Activated T-helper 1 cell treated with anti-CD3 and anti-CD28 coated beads, Interleukin-2, amount 50 U/mL, for 16 hours (primary cell): ENCODE measurements around the gene STX16.
"Not testable (repeated sequence)": the region's sequence is repeated elsewhere in the genome, so short reads cannot be mapped to it uniquely, and the experiment has no call there.

ENCODE experiments used
- DNase-seq, 2 donors: peaks; one replicate each; pipeline ENCODE4 v3.0.0-alpha.2; 2020; ENCODE audit warnings: low read depth in 1 of 2, low spot score in 1 of 2

Gene STX16

DNA sequence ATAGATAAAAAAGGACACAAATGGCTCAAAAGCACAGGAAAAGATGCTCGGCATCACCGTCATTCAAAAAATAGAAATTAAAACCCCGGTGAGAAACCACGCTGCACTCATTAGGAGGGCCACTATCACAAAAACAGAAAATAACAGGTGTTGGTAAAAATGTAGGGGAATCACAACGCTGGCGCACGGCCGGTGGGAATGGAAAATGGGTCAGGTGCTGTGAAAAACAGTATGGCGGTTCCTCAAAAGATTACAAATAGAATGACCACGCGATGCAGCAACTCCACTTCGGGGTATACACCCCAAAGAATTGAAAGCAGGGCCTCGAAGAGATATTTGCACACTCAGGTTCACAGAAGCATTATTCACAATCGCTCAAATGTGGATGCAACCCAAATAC, 69.8 kb downstream of the STX16 start:
- DNase-seq, result no peak

DNA sequence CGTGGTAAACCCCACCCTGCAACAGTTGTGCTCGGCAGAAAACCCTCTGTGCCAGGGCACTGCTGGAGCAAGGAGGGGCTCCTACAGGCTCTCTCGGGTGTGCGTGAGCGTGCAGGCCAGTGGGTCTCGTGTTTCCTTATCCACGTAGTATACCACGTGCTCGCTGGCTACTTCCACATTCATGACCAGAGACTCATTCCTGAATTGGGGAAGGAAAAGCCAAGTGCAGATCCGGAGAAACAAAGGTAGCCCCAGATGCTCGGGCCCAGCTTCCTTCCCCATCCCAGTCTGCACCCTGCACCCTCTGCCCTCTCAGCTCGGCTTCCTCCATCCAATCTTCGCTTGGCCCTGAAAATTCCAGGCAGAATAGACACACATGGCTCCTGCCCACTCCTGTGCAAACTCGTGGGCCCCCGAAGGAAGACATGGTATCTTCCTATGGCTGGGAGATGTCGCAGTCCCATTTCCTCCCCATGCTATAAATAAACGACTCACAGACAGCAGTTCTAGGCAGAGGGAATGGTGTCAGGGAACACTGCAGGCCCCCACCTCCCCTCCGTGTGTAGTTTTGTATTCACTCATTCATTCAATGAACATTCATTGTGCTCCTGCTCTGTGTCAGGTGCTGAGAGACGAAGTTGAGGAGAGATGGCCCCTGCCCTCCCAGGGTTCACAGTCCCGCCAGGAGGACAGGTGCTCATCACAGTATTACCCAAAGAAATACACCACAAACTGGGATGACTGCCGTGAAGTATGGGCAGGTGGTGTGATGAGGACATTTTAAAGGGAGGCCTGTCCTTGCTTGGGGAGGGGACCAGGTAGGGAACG, 71.1 kb downstream of the STX16 start:
- DNase-seq, result no peak

DNA sequence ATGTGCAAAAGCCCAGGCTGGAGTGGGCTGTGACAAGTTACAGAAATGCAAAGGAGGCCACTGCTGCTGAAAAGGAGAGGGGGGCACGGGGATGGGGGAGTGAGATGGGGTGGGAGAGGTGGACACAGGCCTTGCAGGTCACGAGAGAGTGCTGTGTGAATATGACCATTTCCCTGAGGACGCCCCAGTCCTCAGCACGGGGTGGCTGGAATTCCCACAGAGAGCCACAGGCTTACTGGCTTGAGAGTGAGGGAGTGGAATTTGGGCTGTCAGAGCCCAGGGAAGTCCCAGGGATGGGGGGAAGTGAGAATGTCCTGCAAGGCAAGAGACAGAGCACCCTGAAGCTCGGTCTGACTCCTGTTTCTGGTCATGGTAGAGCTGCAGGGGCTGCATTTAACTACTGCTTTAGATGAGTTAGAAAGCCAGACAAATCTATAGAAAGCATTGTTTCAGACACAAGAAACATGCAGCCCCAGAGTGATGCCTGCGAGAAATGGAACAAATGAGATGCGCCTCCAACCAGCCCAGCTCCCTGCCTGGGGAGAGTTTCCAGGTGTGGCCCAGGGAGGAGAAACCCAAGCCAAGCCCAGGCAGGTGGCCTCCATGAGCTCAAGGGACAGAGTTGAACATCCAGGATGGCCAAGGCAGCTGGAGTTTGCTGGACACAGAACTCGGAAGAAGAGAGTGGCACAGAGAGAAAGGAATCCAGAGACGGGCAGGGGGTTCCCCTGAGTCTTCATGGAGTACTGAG, 72.0 kb downstream of the STX16 start:
- DNase-seq, result no peak

- no peak for DNase-seq
These were observed 72.5 kb downstream of the STX16 start for GRCh38 chr20:58723628-58723984.

- DNase-seq, result not testable (repeated sequence)
These were observed 75.1 kb downstream of the STX16 start for GRCh38 chr20:58726156-58726555.
